ENCODE results near the gene BMP2K. TPM values are rescaled to one million over a fixed set of nuclear protein-coding genes. Genes with fewer than 3 reads are reported as not detected.

The BMP2K gene
- total and polyA plus RNA-seq, 5 experiments from 2014 or later = 2.2 to 18.8 (median 4.1) TPM

DNA sequence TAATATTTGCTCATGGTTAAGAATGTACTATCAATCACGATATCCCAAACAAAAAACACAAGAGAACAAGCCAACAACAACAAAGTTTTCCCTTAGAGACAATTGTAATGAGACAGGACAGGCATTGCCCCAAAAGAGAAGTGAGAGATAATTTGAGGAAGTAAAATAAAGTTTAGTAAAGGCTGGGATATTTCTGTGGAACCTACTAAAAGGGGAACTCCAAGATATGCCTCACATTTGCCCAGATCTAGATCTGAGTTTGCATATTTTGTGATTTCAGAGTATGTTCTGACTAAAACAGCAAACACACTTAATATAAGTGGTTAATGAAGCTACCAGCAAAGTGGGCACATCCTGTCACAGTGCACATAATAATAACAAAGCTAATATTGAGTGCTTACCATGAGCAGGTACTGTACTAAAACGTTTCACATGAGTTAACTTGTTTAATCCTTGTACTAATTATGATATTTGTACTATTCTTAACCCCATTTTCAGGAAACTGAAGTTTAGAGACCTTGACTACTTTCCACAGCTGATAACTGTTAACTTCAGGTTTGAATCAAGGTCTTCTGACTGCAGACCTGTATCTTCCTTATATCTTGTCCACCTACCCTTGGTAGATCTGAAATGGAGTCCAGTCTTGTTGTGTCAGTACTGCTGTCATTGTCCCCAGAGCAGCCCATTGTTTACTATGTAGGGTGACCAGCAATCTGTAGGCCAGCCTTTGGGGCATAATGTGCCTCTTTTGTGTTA lies 26.0 kb upstream of the BMP2K start:
- Mint-ChIP-seq H3K4me1 (peaks cover 0 to 20% (median 0%) of the 10 kb centered on the region in 4 donors), H3K27ac (peak overlapping the region in 1 of 10 donors; percentile 55), H3K9me3 (no peaks in the 10 kb centered on the region), H3K36me3 (no peaks in the 10 kb centered on the region), H3K4me3 (peak overlapping the region in 1 of 10 donors; percentile 11), H3K27me3 (peaks cover 0 to 3% (median 0%) of the 10 kb centered on the region in 5 donors)
- DNase-seq = no peak
- peak in 1 of 2 donors; percentile 47 for ATAC-seq
- POLR2A ChIA-PET = no interaction called here

DNA sequence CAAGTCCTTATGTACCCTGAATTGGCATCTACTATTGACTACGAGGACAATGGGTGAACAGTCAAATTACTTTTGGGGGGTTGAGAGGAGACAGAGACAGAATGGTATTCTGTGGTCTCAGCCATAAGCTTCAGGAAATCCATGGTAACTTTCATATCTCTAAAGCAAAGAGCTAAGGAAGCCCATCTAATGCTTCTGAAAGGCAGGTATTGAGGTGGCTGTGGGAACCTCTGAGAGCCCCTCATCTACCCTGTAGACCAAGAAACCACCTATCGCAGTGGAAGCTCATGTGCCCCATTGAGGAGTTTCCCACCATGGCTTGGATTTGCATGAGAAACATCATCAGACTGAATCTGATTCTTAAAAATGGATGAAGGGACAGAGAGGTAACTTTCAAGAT lies 23.1 kb upstream of the BMP2K start:
- no peaks in the 10 kb centered on the region for H3K36me3 Mint-ChIP-seq
- ATAC-seq = no peak
- no peak overlapping the region for H3K27ac Mint-ChIP-seq
- peaks cover 0 to 6% (median 0%) of the 10 kb centered on the region in 5 donors for H3K27me3 Mint-ChIP-seq
- H3K9me3 Mint-ChIP-seq = no peaks in the 10 kb centered on the region
- POLR2A ChIA-PET = no interaction called here
- no peak overlapping the region for H3K4me3 Mint-ChIP-seq
- peaks cover 0 to 25% (median 0%) of the 10 kb centered on the region in 4 donors for H3K4me1 Mint-ChIP-seq
- DNase-seq = no peak

DNA sequence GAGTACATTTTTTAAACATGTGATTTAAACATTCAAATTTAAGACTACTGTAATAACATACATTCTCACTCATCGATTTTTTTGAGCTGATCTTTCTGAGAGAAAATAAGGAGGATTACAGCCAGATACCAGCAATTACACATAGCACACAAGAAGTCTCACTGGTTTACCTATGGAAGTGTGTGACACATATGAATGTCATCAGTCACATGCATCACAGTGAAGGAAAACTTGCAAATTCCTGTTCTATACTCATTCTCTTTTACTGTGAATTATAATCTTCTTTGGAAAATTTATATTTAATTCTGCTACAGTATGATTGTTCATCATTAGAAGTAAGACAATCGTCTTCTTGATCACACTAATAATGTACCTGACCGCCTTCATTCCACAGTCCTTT lies 21.3 kb upstream of the BMP2K start:
- Mint-ChIP-seq H3K4me1 (peaks cover 0 to 19% (median 0%) of the 10 kb centered on the region in 4 donors), H3K36me3 (no peaks in the 10 kb centered on the region), H3K4me3 (no peak overlapping the region), H3K9me3 (no peaks in the 10 kb centered on the region), H3K27ac (no peak overlapping the region), H3K27me3 (peaks cover 0 to 4% (median 0%) of the 10 kb centered on the region in 5 donors)
- POLR2A ChIA-PET = no interaction called here
- DNase-seq (no peak), ATAC-seq (no peak)

DNA sequence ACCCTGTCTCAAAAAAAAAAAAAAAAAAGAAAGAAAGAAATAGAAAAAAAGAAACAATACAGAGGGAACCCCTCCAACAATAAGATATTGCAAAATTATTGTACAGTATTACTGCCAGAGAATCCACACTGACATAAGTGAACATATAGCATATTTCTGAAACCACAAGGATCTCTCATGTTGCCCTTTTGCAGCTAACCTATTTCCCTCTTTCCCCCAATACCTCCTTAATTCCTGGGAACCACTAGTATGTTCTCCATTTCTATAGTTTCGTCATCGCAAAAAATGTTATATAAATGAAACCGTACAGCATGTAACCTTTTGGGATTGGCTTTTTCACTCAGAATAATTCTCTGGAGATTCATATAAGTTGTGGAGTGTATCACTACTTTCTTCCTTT lies 20.0 kb upstream of the BMP2K start:
- Mint-ChIP-seq H3K9me3 (no peaks in the 10 kb centered on the region), H3K36me3 (no peaks in the 10 kb centered on the region), H3K4me3 (no peak overlapping the region), H3K27me3 (peaks cover 0 to 3% (median 0%) of the 10 kb centered on the region in 5 donors), H3K27ac (no peak overlapping the region), H3K4me1 (peaks cover 0 to 13% (median 0%) of the 10 kb centered on the region in 4 donors)
- DNase-seq (no peak), ATAC-seq (no peak)
- POLR2A ChIA-PET = no interaction called here

DNA sequence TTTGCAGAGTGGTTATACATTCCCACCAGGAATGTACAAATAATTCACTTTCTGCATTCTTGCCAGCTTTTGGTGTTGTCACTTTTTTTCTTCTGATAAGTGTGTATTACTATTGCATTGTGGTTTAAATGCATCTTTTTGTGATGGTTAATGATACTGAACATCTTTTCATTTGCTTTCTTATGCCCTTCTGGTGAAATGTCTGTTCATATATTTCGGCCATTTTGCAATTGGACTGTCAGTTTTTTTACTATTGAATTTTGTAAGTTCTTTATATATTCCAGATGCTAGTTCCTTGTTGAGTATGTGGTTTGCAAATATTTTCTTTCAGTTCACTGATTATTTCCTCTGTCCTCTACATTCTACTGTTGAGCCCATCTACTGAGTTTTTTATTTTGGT lies 19.4 kb upstream of the BMP2K start:
- Mint-ChIP-seq H3K27ac (no peak overlapping the region), H3K36me3 (no peaks in the 10 kb centered on the region), H3K4me1 (peaks cover 0 to 10% (median 0%) of the 10 kb centered on the region in 4 donors), H3K9me3 (no peaks in the 10 kb centered on the region), H3K27me3 (peaks cover 0 to 3% (median 0%) of the 10 kb centered on the region in 5 donors), H3K4me3 (no peak overlapping the region)
- no peak for ATAC-seq
- POLR2A ChIA-PET = no interaction called here
- DNase-seq = no peak

DNA sequence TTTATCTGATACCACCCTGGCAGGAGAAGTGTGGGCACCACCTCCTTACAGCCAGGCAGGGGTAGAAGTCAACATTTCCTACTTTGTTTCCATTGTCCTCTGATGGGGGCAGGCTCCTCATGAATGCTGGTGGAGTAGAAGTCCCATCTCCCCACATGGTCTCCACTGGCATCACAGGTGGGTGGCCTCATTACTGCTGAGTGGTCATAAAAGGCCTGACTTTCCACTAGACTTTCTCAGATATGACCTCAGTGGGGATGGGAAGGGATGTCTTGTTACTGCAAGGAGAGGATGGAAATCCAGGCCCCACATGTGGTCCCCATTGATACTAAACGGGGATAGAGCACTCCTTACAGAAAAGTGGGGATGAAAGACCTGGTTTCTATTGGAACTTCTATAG lies 18.6 kb upstream of the BMP2K start:
- no peak overlapping the region for H3K4me3 Mint-ChIP-seq
- DNase-seq = no peak
- no peaks in the 10 kb centered on the region for H3K36me3 Mint-ChIP-seq
- H3K9me3 Mint-ChIP-seq = no peaks in the 10 kb centered on the region
- ATAC-seq = no peak
- no peak overlapping the region for H3K27ac Mint-ChIP-seq
- H3K27me3 Mint-ChIP-seq = peaks cover 0 to 3% (median 0%) of the 10 kb centered on the region in 5 donors
- peaks cover 0 to 5% (median 0%) of the 10 kb centered on the region in 4 donors for H3K4me1 Mint-ChIP-seq
- POLR2A ChIA-PET = no interaction called here

DNA sequence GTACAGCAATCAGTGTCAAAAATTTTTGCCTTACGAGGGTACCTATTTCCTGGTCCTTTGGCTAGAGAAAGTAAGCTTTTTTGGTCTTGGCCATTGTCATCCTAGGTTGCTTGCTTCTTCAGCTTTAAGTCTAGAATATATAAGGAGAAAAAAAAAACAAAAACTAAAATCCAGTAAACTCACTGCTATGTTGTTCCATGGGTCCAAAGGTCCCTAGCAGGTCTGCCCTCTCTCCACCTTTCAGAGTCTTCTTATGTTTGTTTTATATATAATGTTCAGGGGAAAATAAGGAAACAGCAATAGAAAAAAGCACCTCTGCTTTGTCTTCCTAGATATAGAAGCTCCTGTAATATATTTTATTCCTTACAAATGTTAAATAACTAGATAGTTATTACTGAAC lies 18.1 kb upstream of the BMP2K start:
- Mint-ChIP-seq H3K27ac (no peak overlapping the region), H3K9me3 (no peaks in the 10 kb centered on the region), H3K36me3 (no peaks in the 10 kb centered on the region), H3K4me3 (no peak overlapping the region), H3K4me1 (peaks cover 0 to 5% (median 0%) of the 10 kb centered on the region in 4 donors), H3K27me3 (peaks cover 0 to 3% (median 0%) of the 10 kb centered on the region in 5 donors)
- DNase-seq (no peak), ATAC-seq (no peak)
- POLR2A ChIA-PET = no interaction called here

DNA sequence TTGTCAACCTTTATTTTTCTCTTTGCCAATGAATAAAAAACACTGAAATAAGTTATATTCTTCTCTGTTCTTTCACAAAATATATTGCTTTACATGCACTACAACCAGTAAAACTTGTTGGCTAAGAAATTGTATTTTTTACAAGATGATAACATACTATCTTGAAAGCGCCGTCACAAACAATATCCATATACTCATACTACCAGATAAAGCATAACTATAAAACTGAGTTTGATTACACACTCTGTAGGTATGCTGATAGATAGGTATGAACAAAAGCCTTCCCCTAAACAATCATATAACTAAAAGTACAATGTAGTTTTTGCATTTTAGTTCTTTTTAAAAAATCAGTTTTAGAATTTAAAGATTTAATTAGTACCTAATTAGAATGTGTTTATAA lies 13.6 kb upstream of the BMP2K start:
- ATAC-seq (no peak), DNase-seq (no peak)
- Mint-ChIP-seq H3K4me3 (no peak overlapping the region), H3K9me3 (no peaks in the 10 kb centered on the region), H3K4me1 (peaks cover 0 to 9% (median 0%) of the 10 kb centered on the region in 4 donors), H3K36me3 (no peaks in the 10 kb centered on the region), H3K27ac (no peak overlapping the region), H3K27me3 (peaks cover 0 to 2% (median 0%) of the 10 kb centered on the region in 5 donors)
- POLR2A ChIA-PET = no interaction called here

DNA sequence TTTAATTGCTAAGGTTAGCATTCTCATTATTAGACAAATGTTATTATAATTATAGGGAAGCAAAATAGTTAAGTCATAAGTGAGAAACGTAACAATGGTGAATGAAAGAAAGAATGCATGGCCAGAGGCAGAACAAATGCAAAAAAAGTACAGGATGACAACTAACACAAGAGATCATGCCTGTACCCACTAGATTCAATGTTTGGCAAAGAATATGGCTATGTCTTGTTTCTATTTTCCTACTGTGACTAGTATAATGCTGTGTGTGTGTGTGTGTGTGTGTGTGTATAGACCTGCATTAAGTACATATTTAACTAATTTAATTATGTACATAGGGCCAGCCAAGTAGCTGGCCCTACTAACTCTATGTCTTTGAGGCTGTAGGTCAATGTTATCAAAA lies 12.9 kb upstream of the BMP2K start:
- H3K27me3 Mint-ChIP-seq = peaks cover 0 to 2% (median 0%) of the 10 kb centered on the region in 5 donors
- H3K36me3 Mint-ChIP-seq = no peaks in the 10 kb centered on the region
- no peak overlapping the region for H3K4me3 Mint-ChIP-seq
- H3K27ac Mint-ChIP-seq = no peak overlapping the region
- ATAC-seq (no peak), DNase-seq (no peak)
- peaks cover 0 to 9% (median 0%) of the 10 kb centered on the region in 4 donors for H3K4me1 Mint-ChIP-seq
- H3K9me3 Mint-ChIP-seq = no peaks in the 10 kb centered on the region
- POLR2A ChIA-PET = no interaction called here

DNA sequence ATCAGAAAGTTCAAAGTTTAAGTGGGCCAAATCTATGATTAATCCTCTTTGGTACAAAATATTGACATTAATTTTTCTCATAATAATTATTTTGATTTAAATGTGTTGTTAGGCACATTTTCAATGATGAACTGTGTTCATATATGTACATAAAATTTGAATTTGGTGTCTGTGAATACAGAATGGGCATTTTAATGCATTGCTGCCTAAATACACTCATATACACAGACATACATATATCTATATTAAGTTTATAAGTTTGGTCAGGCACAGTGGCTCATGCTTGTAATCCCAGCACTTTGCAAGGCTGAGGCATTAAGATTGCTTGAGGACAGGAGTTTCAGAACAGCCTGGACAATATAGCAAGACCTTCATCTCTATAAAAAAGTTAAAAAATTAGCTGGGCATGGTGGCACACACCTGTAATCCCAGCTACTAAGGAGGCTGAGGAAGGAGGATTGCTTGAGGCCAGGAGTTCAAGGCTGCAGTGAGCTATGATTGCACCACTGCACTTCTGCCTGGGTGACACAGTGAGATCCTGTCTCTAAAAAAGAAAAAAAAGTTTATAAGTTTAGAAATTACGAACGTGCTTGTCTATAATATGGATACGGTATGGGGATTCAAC lies 12.3 kb upstream of the BMP2K start:
- POLR2A ChIA-PET = no interaction called here
- DNase-seq = no peak
- Mint-ChIP-seq H3K27me3 (peaks cover 0 to 2% (median 0%) of the 10 kb centered on the region in 5 donors), H3K36me3 (no peaks in the 10 kb centered on the region), H3K27ac (no peak overlapping the region), H3K4me3 (no peak overlapping the region), H3K9me3 (no peaks in the 10 kb centered on the region), H3K4me1 (peaks cover 0 to 12% (median 0%) of the 10 kb centered on the region in 4 donors)
- ATAC-seq = no peak

DNA sequence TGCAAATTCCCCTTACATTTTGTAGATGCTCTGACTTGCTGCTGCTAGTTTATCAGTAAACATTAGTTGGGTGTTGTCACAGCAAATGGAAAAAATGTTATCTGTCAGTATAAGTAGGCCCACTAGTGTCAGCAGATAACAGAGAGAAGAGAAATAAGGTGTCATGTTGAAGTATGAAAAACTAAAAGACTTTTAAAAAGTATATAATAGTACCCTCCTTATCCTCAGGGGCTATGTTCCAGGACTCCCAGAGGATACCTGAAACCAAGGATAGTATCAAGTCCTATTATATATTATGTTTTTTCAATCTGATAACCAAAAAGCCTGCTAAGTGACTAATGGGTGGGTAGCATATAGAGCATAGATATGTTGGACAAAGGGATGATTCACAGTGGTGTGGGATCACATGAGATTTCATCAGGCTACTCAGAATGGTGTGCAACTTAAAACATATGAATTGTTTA lies 11.6 kb upstream of the BMP2K start:
- Mint-ChIP-seq H3K36me3 (no peaks in the 10 kb centered on the region), H3K4me1 (peaks cover 0 to 15% (median 0%) of the 10 kb centered on the region in 4 donors), H3K4me3 (no peak overlapping the region), H3K27ac (no peak overlapping the region), H3K9me3 (no peaks in the 10 kb centered on the region), H3K27me3 (peaks cover 0 to 2% (median 0%) of the 10 kb centered on the region in 5 donors)
- ATAC-seq (no peak), DNase-seq (no peak)
- POLR2A ChIA-PET = no interaction called here

DNA sequence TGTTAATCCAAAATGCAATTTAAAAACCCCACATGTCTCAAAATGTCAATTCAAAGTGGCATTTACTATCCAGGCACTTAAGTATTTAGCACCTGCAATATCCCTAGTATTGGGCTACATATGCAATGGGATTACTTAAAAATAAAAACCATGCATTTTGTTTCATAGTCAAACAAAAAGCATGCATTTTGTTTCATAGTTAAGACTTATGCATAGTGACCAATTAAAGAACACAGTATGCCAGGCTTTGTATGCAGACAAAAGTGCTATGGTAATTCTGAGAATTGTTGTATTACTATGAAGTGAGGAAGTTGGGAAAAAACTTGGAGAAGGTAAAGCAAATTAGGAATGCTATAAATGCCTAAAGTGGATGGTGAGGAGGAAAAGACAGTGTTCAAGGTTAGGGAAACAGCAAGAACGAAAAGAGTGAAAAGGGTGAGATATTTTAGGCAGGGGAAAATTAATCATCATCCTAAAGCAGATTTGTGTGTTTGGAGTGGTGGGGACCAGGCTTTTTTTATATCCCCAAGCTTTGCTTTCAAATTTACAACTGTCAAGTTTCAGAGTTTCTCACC lies 10.6 kb upstream of the BMP2K start:
- Mint-ChIP-seq H3K9me3 (no peaks in the 10 kb centered on the region), H3K36me3 (no peaks in the 10 kb centered on the region), H3K27ac (peak overlapping the region in 1 of 10 donors; percentile 32), H3K4me3 (no peak overlapping the region), H3K4me1 (peaks cover 0 to 15% (median 0%) of the 10 kb centered on the region in 4 donors), H3K27me3 (peaks cover 0 to 2% (median 0%) of the 10 kb centered on the region in 5 donors)
- POLR2A ChIA-PET = no interaction called here
- DNase-seq (no peak), ATAC-seq (no peak)

DNA sequence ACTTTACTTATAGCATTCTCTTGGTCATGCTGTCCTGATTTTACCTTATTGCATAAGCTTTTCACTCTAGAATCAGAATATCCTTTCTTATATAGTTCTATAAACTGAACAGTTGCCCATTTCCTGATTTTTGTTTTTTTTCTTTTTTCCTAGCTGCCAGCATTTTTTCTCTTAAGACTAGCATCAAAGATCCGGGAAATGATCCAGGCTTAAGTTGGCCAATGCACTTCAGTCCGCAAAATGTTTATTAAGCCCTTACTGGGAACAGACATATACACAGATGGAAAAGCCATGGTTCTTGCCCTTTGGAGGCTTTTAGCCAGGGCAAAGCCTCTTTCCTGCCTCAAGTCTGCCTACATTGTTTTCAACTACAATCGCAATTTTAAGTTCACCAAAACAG lies 10.1 kb upstream of the BMP2K start:
- POLR2A ChIA-PET = no interaction called here
- Mint-ChIP-seq H3K36me3 (no peaks in the 10 kb centered on the region), H3K27ac (peak overlapping the region in 1 of 10 donors; percentile 32), H3K4me1 (peaks cover 0 to 15% (median 0%) of the 10 kb centered on the region in 4 donors), H3K4me3 (no peak overlapping the region), H3K27me3 (peaks cover 0 to 2% (median 0%) of the 10 kb centered on the region in 5 donors), H3K9me3 (no peaks in the 10 kb centered on the region)
- no peak for ATAC-seq
- no peak for DNase-seq

Data from naive thymus-derived CD8-positive, alpha-beta T cell (primary cell).